ENCODE data around the gene GPC6.

GPC6 gene

DNA sequence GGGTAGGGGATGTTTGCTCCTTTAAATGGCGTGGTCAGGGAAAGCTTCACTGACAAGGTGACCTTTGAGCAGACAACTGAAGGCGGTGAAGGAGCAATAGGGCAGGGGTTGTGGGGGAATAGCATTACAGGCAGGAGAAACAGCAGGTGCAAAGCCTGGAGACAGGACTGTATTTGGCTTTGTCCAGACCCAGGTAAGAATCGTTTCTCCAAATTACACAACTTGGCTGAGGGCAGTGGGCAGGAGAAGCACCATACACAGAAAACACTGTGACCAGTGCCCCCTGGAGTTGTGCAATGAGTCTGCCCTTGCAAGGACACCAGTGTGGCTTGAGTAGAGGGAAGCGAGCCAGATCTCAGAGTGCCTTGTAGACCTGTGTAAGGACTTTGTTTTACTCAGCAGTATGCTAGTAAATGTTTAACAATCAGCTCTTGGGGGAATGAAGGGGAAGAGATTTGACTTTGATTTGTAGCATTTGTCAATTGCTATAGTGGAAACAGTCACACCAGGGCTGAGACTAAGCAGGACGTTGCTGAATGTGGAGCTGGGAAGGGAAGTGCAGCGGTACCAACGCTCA is 892.8 kb downstream of the GPC6 start:
- DNase-seq (ENCODE audit: low read depth), result no peak

DNA sequence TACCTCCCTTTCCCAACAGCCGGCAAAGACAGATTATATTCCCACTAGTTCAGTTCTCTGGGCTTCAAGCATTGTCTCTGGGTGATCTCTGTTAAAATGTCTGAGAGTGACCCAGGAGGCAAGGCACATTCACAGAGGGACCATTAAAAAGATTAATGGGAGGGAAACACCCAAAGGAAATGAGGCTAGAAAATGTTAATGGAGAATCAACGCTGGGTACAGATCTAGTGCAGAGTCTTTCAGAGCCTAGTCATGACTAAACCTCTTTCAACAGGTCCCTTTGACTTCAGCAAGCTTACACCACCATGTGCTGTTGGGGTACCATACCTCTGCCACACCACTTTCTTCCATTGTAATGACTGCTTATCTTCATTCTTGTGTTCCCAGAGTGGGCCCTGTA is 894.3 kb downstream of the GPC6 start:
- no peak for DNase-seq (ENCODE audit: low read depth)

DNA sequence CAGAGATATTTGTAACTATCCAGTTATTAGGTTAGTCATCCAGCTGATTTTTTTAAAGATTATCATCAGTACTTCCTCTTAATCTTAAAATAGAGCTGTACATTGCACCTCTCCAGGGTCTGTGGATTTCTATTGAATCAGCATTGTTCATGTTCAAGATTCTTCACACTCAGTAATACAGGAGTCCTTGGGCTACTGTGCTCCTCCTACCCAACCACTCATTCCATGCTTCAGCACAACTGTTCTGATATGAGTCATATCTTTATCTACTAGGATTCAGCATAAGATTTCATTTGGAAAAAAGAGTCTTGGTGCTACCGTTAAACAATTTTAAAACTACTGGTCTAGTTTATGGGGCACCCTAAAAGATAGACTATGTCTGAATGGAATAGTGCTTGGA is 895.1 kb downstream of the GPC6 start:
- DNase-seq (ENCODE audit: low read depth), result peak; percentile 9

DNA sequence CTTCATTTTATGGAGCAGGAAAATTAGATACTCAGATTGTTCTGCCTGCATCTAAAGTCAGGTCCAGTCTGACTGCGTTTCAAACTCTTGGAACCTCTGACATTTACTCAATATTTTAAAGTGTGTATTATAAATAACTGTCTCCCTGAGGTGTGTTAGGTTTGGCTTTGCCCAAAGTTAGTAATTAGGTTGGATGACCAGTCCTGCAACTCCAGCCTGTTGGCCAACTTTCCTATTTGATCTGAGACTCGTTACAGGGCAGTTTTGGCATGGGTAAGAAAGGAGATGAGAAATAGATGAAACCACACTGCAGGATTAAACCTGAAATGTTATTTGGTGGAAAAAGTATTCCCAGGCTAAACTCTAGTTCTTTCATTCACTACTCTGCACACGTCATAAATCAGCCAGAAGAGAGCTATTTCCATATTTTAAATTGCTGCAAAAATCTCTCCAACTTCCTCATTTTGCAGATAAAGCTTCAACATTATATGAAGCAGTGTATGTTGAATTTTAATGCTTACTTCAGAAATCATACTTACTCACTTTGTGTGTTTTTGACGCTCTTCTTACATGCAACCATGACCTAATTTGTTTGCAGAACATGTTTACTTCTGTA is 895.8 kb downstream of the GPC6 start:
- no peak for DNase-seq (ENCODE audit: low read depth)

DNA sequence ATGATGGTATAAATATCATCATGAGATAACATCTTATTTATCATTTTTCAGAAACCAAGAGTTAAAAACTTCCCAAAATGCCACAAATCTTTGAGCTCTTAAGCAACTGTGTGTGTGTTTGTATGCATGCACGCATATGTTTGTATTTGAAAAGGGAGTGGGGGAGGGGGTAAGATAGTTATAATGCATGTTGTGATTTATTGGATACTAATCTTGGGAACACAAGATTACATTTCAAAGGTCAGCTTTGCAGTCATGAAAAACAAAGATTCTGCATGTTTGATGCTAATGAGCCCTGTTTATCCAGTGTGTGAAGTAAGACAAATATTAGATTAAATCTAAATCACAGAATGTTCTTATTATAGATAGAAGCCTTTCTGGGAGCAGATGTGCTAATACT is 897.0 kb downstream of the GPC6 start:
- DNase-seq (ENCODE audit: low read depth), result no peak

DNA sequence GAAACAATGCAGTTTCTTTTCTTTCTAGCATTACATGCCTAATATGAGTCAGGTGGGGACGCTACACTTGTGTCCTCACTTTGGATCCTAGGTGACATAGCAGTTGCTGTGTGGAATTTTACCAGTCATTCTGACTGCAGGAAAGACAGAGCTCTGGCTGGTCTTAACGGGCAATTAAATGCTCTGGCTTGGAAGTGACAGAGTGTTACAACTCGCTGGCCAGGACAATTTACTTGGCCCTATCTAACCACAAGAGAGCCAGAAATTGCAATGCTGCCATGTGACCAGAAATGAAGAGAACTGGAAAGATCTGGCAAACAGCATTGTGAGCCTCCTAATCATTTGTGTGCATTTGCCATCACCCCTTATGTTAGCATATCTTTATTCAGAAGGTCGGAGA is 901.8 kb downstream of the GPC6 start:
- DNase-seq (ENCODE audit: low read depth), result no peak

DNA sequence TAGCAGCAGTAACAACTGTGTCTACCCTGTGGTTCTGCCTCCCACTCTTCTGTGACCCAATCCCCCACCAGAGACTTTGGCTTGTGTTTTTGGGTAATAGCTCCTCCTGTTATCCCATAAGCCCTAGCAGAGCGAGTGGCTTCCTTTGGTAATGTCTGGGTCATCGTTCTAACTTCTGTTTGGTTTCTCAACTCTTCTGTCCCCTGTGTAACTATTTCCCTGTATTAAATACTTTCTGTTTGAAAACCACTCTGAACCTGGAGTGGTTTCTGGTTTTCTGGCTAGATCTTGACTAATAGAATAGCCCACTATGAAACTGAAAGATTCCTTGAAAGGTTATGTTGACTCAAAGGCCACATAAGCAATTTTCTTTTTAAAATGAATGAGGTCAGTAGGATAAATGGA is 902.9 kb downstream of the GPC6 start:
- no peak for DNase-seq (ENCODE audit: low read depth)

DNA sequence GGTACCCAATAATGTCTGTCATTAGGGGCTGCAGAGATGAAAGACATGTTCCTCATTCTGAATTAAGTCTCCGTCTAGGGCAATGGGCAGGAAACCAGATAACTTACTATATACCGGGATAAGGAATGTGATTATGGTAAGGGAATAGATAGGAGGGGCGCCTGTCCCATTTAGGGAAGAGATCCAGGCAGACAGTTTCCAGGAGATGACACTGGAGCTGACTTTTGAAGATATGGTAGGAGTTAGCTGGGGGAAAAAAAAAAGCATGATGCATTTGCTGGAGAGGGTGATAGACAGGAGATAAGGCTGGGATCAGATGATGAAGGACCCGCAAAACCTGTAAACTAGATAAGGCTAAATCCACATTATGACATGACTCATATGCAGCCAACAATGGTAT is 912.2 kb downstream of the GPC6 start:
- no peak for DNase-seq (ENCODE audit: low read depth)

DNA sequence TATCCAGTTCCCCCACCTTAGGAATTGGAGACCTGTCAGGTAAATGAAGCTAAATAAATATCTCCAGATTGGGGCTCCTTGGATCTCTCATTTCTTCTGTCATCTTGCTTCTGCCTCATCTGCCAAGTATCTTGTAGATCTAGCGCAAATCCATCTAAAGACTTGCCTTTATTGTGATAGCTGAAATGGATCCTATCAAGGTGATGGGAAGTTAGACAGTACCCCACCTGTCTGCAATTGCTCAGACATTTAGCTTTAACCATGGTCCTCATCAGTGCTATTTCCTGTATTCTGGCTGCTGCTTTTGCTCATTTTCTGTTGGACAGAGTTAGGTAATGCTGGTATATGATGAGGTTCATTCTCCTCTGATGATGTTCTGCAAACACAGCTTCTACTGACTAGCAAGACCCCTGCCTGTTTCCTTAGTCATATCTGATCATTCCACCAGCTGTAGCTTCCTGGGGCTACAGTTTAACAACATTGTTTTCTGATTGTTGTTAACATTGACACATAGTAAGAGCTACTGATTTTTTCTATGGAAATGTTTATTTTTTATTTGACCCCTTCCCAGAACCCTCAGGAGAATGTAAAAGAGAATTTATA is 912.9 kb downstream of the GPC6 start:
- DNase-seq (ENCODE audit: low read depth), result no peak

DNA sequence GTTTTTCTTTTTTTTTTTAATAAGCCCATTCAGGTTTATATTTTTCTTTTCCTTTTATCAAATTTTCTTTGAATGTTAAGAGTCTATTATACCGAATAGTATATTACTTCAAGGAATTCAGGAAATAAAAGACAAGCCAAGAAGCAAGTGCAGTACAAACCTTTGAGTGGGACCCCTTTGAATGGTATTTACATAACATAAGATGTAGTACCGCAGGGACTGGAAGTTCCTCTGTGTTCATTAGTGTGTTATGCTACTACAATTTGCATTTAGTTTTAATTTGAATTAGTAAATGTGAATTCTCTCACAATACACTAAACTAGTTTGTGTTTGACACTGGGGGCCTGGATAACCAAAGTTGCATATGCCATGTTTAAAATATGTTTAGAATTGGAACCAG is 913.4 kb downstream of the GPC6 start:
- no peak for DNase-seq (ENCODE audit: low read depth)

DNA sequence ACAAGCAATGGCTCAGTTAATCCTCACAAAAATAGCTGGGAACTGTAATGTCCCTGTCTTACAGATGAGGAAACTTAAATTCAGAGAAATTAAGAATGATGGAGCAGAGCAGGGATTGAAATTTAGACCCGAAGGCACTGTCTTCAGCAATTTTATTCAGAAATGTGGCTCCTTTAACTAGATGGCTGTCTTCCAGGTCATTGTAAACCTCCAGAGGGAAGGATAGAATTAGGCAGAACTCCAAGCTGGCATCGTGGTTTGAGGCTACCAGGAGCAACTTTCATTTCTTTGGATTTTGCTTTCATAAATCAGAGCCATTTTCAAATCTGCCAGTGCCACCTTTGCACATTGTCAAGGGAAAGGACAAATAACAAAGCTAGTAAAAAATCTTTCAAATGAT is 913.9 kb downstream of the GPC6 start:
- DNase-seq (ENCODE audit: low read depth), result no peak

DNA sequence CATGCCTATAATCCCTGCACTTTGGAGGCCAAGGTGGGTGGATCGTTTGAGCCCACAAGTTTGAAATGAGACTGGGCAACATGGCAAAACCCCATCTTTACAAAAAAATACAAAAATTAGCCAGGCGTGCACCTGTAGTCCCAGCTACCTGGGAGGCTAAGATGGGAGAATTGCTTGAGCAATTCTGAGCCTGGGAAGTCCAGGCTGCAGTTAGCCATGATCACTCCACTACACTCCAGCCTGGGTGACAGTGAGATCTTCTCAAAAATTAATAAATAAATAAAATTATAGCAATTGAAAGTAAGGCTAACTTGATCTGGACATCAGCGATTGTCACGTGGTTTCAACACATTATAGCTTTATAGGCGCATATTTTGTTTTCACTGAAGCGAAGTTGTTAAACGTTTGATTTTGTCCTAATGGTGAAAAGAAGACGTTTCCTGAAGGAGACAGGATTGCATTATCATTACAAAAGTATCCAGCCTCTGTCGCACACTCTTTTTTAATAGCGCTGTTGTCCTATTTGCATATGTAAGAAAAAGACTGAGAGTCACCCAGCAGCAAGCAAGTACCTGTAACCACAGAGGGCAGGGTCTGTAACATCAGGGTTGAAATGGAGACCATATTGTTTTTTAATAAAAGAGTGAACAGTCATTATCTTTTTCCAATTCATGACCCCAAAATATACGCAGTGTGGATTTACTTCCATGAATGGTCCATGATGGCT is 917.2 kb downstream of the GPC6 start:
- no peak for DNase-seq (ENCODE audit: low read depth)

DNA sequence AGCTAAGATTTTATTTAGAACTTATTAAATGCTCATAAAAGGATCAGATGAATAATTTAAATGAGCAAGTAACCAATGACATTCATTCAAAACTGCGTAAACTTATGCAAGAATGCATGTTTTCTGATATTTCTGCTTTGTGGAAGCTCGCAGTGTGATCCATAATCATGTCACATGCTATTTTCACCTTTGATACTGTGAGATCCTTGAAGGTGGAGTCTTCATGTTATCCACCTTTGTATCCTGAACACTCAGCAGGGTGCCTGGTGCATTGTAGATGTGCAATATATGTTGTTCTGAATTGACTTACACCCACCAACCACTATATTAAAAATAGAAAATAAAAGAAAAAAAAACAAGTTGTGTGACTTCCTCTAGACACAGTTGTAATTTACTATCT is 919.4 kb downstream of the GPC6 start:
- DNase-seq (ENCODE audit: low read depth), result no peak

DNA sequence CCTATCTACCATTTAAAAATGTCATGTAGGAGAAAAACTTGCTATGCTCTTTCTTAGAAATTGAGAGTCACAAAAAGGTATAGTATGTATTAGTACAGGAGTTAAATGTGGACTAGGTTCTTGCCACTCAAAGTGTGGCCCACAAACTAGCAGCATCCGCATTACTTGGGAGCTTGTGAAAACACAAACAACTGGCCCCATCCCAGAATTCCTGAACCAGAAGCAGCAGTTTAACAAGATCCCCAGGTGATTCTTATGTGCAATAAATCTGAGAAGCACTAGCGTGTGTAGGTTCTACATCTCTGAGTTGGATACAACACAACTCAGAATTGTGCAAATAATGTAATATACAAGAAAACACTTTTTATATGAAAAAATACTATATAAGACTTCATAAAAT is 927.0 kb downstream of the GPC6 start:
- no peak for DNase-seq (ENCODE audit: low read depth)

DNA sequence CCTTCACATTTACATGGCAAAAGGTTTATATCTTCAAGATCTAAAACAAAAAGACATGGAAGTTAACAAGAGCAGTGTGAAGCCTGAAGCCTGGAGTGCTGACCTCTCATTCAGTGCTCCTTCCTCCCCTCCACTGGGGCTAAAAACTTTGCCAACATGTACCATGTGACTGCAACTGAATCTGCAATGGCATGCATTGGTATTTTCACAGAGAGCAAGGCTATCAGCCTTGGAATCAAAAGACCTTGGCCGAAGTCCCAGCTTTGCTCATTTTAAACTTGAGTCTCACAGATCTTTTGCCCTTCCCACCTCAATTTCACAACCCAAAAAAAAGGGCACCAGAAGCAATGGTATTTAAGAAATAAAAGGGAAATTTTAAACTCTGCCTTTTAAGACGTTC is 927.8 kb downstream of the GPC6 start:
- peak; percentile 51 for DNase-seq (ENCODE audit: low read depth)

DNA sequence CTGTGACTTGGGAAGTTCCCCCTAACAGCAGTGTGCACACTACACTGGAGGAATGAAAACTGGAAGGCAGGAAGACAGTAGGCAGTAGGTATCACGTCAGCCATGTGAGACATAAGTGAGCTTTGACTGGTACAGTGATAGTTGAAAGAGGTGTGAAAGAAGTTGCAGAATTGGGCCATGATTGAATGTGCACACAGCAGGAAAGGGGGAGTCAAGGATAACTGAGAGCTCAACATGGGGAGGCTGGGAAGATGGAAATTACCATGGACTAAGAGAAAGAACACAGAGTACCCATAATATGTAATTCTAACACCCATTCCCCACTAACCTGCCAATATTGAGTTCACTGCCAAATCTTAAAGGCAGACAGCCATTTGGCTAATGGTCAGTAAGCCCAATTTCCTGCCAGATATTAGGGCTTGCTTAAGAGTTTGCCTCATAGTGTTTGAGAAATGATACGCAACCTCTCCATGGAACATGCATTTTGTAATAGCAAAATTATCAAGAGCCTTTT is 931.2 kb downstream of the GPC6 start:
- no peak for DNase-seq (ENCODE audit: low read depth)

DNA sequence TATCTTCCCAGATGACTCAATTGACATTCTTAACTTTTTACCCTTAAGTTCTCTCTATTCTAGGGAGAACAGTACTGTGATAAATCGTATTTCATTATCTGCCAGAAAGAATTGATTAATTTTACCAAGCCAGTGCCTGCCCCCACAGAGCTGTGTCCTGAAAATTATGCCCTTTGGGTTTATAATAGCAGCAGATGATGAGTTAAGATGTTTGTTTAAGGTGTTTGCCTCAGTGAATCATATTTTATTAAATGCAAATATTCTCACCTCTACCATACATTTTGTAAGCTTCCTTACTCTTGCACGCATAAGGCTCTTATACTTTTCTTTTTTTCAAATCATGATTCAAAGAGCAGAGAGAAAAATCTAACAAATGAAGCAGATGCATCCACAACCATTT is 934.3 kb downstream of the GPC6 start:
- DNase-seq (ENCODE audit: low read depth), result no peak

DNA sequence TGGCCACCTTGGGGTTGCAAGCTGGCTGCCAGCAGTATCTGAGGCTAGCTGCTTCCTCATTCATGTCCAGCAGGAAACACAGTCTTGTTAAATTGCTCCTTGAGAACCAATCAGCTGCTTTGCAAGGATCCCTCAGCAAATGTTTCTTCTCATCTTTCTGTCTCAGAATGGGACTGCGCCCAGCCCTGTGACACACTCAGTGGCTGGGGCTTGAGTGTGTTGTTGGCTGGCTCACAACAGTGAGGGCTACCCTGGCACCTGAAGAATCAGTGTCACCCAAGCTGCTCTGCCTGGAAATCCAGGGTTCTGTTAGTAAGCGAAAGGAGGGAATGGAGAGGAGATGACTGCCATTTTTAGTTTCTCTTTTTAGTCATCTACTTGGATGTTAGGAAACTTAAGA is 935.7 kb downstream of the GPC6 start:
- no peak for DNase-seq (ENCODE audit: low read depth)

DNA sequence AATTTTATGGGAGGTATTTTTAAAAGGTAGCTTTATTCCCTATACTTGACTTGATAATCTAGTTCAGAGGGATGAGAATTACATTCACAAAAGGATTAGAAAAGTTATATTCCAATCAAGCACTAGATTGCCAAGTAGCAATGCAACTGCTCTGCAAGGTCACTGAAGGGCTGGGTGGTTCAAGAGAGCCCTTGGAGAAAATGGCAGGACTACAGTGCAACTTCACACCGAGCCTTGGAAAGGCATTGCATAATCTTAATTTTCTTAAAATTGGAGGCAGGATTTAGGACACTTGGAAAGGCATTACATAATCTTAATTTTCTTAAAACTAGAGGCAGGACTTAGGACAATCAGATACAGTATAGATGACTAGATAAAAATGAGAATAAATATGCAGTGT is 936.9 kb downstream of the GPC6 start:
- DNase-seq (ENCODE audit: low read depth), result no peak

DNA sequence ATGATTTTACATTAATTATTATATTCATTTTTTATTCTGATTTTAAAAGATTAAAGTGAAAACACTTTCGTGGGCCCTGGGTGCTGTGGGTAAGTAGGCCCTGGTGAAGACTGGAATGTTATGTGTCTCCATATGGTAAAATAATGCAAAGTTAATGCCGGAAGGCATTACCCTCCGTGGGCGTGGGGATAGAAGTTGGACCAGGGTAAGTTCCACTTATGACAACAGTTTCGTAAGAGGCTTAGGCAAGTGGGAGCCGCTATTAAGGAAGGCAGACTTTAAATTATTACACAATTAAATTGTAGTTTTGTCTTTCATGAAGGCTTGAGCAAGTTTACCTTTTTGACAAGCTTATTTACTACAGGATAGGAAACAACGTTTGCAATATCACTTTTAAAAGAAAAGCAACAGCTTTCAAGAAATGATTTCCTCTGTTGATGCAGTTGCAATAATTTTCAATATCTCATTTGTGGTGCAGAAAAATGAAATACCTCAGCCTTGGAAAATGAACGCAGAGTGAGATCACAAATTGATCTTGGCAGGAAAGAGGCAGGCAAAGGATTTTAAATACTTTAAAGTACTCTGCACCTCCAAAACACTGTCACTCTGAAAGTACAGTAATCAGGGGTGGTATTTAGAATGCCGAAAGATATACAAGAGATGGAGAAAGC is 942.3 kb downstream of the GPC6 start:
- DNase-seq (ENCODE audit: low read depth), result no peak

DNA sequence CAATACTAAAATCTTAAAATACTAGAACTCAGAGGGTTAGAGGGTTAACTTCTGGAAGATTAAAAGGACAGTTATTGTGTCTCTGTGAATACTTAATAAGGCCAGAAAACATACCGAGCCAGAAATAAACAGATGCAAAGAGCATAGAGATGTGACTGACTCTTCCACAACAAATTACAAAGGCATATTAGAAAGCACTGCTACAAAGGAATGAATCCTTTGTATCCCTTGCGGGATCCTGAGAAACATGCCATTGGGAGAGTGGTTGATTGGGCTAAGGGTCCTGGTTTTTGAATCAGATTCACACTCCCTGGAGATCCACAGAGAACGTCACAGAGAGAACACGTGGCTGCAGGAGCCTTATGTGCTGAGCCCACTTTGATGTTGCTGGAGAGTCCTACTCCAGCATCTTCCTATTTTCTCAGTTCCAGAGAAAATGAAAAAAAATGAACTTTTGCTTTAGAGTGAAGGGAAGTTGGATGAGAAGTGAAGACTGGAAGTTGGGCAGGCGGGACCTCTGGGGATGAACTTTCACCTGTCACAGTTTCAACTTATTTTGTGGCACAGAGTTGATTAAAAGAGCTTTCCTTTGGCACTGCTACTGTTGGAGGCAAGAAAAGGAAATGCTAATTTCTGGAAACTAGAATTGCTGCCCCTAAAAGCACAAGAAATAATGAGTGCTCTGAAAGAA is 943.0 kb downstream of the GPC6 start:
- no peak for DNase-seq (ENCODE audit: low read depth)

DNA sequence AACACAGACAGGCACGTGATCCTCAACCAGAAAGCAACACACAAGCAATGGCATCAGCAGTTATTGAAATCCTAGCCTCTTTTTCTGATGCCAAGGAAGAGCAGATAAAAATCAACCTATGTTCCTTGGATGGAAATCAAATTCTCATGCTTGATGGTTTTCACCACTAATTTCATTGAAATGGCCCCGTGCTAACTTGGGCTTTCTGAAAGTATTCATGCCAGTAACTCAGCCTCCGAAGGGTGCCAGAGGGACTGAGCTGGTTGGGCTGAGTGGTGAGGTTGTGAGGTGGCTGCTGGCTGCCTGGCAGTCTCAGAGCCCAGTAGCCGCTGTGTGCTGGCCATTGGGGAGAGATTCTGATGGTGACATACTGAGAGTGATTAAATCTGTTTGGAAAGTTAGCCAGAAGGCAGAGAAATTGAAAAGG is 943.6 kb downstream of the GPC6 start:
- no peak for DNase-seq (ENCODE audit: low read depth)
